NCI-H524 treated with DMSO at 0.1 percent for 48 hours (cell line): Measurements from ENCODE around the gene TNF.
"Not testable (repeated sequence)": the region's sequence is repeated elsewhere in the genome, so short reads cannot be mapped to it uniquely, and the experiment has no call there.

ENCODE experiments used
- DNase-seq: peaks from one replicate; lab custom pipeline; 2025; lab: John Stamatoyannopoulos, UW

TNF gene

GRCh38 chr6:31544676-31545075 is 30.7 kb upstream of the TNF start:
- DNase-seq = no peak

DNA sequence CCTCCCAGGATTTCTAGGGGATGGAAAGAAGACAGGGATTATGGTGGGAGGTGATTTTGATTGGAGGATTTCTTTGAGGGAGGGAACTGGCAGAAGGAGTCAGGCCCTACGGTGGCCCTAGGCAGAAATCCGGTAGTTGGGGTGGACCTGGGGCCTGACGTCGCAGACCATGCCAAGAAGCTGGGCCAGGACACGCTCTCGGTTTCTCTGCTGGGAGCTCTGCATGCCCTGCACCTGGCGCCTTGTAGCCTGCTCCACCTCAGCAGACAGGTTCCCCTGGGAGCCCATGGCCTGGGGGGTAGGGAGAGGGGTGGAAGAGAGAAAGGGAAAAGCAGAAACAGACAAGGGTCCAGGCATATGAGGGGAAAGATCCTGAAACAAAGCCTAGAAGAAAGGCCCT is 30.1 kb upstream of the TNF start:
- DNase-seq = no peak

DNA sequence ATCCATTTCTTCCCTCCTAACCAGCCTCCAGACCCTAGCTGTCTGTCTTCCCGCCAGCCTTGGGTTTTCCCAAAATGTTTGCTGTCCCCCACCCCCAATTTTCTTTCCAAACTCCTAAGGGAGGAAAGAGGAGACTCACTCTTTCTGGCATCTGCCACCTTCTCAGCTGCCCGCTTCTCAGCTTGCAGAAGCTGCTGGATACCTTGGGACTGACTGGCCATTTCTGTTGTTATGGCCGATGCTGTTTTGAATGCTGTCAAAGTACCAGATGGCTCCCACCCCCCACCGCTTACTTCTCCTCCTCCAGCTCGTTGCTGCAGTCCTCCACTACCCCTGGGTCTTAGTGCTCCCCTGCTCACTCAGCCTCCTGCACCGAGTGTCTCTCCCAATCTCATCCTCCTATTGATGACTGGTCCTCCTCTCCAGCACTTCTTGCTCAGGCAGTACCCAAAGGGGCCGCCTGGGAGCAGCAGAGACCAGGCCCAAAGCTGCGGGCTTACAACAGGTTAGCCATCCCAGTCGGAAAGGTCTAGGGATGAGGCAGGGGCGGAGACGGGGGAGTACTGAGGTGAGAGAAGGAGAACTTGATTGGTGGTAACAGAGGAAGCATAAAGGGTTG is 28.9 kb upstream of the TNF start, which contains the start of gene ATP6V1G2:
Gene ATP6V1G2 (minus strand): TSS at position 270 of the 619 bp plus-strand sequence. CDS start 49 bp downstream, at position 221.
- peak; percentile 73 for DNase-seq

- DNase-seq = peak; percentile 94
These were observed 28.2 kb upstream of the TNF start, which contains the start of gene NFKBIL1 for GRCh38 chr6:31546958-31547726. Gene NFKBIL1 (plus strand): TSS chr6:31547608. CDS start chr6:31547695, 87 bp downstream.

DNA sequence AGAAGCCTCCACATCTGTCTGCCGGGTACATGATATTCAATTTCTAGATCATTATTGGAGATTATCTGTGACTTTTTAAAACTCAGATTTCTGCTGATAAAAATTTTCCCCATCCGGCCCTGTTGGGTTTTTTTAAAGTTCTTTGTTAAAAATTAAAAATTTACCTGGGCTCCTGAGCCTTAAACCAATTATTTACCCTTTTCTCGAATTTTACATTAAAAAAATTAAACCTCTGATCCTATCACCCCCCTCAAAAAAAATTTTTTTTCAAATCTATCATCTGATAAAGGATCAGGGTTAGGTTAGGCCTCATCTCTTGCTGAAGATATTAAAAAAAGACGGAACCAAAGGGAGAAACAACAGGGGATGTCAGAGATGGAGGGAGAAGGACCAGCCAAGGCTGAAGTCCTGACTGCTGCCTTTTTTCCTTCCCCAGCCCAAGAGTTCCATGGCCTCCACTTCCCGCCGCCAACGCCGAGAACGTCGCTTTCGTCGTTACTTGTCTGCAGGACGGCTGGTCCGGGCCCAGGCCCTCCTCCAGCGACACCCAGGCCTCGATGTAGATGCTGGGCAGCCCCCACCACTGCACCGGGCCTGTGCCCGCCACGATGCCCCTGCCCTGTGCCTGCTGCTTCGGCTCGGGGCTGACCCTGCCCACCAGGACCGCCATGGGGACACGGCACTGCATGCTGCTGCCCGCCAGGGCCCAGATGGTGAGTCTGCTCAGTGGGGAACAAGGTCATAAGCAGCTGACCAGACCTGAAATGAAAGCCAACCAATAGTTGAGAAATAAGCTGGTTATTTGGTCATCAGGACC is 27.4 kb upstream of the TNF start:
- no peak for DNase-seq

DNA sequence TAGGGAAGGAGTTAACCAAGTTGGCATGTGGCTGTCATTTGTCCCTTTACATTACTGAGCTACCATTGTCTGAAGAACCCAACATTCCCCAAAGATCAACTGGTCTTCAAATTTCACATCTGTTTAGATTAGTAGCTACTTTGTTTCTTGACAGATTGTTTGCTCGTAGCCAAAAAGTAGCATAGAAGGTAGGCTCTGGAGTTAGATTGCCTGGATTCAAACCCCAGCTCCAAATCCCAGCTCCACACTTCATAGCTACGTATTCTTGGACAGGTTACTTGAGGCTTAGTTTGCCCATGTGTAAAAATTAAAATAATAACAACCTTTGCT is 26.9 kb upstream of the TNF start:
- DNase-seq = no peak

GRCh38 chr6:31551371-31551770 is 24.0 kb upstream of the TNF start:
- DNase-seq = not testable (repeated sequence)

- DNase-seq = no peak
These were observed 19.1 kb upstream of the TNF start for GRCh38 chr6:31556307-31556706.

GRCh38 chr6:31557443-31558317 is 17.7 kb upstream of the TNF start:
- DNase-seq = no peak

DNA sequence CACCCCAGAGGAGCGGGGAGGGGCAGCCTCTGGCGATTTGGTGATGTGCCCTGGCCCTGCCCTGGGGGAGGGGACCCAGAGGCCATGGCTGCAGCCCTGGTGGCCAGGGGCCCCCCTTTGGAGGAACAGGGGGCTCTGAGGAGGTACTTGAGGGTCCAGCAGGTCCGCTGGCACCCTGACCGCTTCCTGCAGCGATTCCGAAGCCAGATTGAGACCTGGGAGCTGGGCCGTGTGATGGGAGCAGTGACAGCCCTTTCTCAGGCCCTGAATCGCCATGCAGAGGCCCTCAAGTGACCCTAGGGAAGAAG is 17.1 kb upstream of the TNF start:
- DNase-seq = no peak

DNA sequence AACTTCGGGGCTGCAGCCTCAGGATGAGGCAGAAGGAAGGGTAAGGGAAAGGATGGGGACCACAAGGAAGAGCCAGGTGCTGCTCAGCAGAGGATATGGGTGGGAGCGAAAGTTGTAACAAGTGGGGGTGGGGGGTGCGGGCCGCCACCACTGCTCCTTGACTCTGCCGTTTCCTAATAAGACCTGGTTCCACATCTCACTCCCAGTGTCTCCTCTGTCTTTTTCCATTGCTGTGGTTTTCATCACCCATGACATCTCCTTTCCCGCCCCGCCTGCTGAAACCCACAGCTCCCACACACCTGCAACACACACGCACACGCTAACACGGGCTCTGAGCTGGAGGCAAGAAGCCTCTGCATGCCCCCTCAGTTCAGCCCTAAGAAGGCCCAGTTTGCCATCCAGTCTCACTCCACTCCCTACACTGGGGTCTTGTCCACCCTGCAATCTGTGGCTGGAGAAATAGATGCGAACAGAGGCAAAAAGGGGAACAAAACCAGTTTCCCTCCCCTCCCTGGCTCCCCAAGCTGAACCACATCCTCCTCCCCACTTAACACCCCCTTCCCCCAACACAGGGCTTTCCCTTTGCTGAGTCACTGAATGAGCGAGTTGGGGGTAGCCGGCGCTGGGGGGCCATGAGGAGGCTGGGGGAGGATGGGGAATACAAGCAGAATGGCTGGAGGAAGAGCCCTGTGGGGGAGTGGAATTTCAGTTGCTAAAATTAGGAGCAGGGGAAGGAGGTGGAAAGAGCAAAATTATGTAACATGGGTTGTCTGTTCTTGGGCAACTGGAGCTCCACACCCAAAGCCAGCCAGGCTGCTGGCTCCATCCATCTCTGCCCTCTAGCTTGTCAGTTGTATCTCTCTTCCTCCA is 16.5 kb upstream of the TNF start:
- no peak for DNase-seq

- no peak for DNase-seq
These were observed 15.8 kb upstream of the TNF start for GRCh38 chr6:31559606-31559957.

GRCh38 chr6:31559958-31560696 is 15.2 kb upstream of the TNF start:
- no peak for DNase-seq

DNA sequence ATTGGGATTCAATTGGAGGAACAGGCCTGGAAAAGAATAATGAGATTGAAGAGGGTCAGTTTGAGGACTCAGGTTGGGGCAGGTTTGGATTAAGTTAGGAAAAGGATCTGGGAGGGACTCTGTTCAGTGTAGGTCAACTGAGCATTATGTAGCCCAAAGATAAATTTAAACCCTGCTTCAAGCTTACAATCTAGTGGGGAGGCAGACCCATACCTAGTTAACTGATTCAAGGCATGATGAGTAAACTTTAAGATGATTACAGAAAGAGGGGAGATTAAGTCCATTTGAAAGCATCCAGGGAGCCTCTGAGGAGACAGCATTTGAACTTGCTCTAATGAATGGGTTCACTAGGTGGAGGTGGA is 14.7 kb upstream of the TNF start:
- no peak for DNase-seq

GRCh38 chr6:31567531-31568370 is 7.6 kb upstream of the TNF start:
- DNase-seq = no peak

DNA sequence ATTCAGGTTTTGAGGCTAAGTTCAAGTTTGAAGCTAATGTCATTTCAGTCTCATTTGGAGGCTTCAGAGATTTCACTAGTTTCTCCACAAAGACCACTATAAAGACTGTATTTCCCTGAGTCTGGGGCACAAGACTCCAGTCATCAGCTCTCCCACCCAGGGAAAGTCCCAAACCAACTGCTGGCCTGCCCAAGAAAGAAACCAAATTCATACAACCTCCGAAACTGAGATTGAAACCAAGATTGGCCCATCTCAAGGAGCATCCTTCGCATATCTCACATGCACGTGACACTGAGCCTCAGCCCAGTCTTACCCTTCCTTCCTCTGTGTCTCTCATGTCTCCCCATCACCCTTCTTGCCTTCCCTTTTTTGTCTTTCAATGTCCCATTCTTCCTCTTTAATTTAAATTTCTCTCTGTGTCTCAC is 6.8 kb upstream of the TNF start:
- DNase-seq = no peak

GRCh38 chr6:31569861-31570536 is 5.4 kb upstream of the TNF start:
- DNase-seq = no peak

DNA sequence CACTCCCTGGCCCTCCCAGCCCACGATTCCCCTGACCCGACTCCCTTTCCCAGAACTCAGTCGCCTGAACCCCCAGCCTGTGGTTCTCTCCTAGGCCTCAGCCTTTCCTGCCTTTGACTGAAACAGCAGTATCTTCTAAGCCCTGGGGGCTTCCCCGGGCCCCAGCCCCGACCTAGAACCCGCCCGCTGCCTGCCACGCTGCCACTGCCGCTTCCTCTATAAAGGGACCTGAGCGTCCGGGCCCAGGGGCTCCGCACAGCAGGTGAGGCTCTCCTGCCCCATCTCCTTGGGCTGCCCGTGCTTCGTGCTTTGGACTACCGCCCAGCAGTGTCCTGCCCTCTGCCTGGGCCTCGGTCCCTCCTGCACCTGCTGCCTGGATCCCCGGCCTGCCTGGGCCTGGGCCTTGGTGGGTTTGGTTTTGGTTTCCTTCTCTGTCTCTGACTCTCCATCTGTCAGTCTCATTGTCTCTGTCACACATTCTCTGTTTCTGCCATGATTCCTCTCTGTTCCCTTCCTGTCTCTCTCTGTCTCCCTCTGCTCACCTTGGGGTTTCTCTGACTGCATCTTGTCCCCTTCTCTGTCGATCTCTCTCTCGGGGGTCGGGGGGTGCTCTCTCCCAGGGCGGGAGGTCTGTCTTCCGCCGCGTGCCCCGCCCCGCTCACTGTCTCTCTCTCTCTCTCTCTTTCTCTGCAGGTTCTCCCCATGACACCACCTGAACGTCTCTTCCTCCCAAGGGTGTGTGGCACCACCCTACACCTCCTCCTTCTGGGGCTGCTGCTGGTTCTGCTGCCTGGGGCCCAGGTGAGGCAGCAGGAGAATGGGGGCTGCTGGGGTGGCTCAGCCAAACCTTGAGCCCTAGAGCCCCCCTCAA is 3.1 kb upstream of the TNF start, which contains the start of gene LTA:
Gene LTA (plus strand): TSS at position 249 of the 871 bp plus-strand sequence. CDS start 454 bp downstream, at position 703.
- DNase-seq = no peak
